Central memory CD4-positive, alpha-beta T cell (primary cell): Measurements from ENCODE around the gene RANBP3L.
"Not testable (repeated sequence)": the region's sequence is repeated elsewhere in the genome, so short reads cannot be mapped to it uniquely, and the experiment has no call there.

ENCODE experiments used
- DNase-seq: peaks from one replicate; pipeline ENCODE4 v3.0.0; 2022
- total RNA-seq, 3 experiments: gene quantifications; one replicate each; lab custom pipeline; 2026; lab: John Stamatoyannopoulos, UW

The RANBP3L gene
- total RNA-seq, result 0 to 0.11 (median 0) reads per million in 3 experiments

GRCh38 chr5:36301858-36302603 is at the start of gene RANBP3L:
Gene RANBP3L (minus strand): TSS chr5:36301902. CDS start chr5:36301416, 486 bp downstream.
- DNase-seq, result no peak

- no peak for DNase-seq
Observed at GRCh38 chr5:36346896-36347690, 45.4 kb upstream of the RANBP3L start.

GRCh38 chr5:36344899-36345298 is 43.2 kb upstream of the RANBP3L start:
- no peak for DNase-seq

GRCh38 chr5:36341720-36342119 is 40.0 kb upstream of the RANBP3L start:
- DNase-seq, result not testable (repeated sequence)

- DNase-seq, result no peak
Observed at GRCh38 chr5:36337597-36337996, 35.9 kb upstream of the RANBP3L start.

GRCh38 chr5:36334315-36334714 is 32.6 kb upstream of the RANBP3L start:
- DNase-seq, result no peak

GRCh38 chr5:36332720-36333119 is 31.0 kb upstream of the RANBP3L start:
- not testable (repeated sequence) for DNase-seq

GRCh38 chr5:36325196-36325595 is 23.5 kb upstream of the RANBP3L start:
- no peak for DNase-seq

- no peak for DNase-seq
Observed at GRCh38 chr5:36323926-36324781, 22.5 kb upstream of the RANBP3L start.

- no peak for DNase-seq
Observed at GRCh38 chr5:36312953-36313672, 11.4 kb upstream of the RANBP3L start.

- no peak for DNase-seq
Observed at GRCh38 chr5:36311956-36312355, 10.3 kb upstream of the RANBP3L start.

GRCh38 chr5:36310138-36310537 is 8.4 kb upstream of the RANBP3L start:
- no peak for DNase-seq

GRCh38 chr5:36305571-36306326 is 4.0 kb upstream of the RANBP3L start:
- DNase-seq, result no peak

GRCh38 chr5:36304095-36304805 is 2.5 kb upstream of the RANBP3L start:
- DNase-seq, result no peak

- no peak for DNase-seq
Observed at GRCh38 chr5:36300927-36301540, 668 bp downstream of the RANBP3L start.

GRCh38 chr5:36300191-36300926 is 1.3 kb downstream of the RANBP3L start:
- DNase-seq, result no peak

- DNase-seq, result no peak
Observed at GRCh38 chr5:36298552-36298951, 3.1 kb downstream of the RANBP3L start.

GRCh38 chr5:36297653-36298052 is 4.0 kb downstream of the RANBP3L start:
- DNase-seq, result no peak

- no peak for DNase-seq
Observed at GRCh38 chr5:36285837-36286615, 15.7 kb downstream of the RANBP3L start.
